Embryonic facial prominence (tissue), 1 donor: ENCODE results near the gene XPO6.

Experiments used
- DNase-seq: peaks from one replicate; pipeline ENCODE4 v3.0.0-alpha.2; 2016; ENCODE audit errors: extremely low spot score

Gene XPO6

GRCh38 chr16:28062847-28063521 is 148.8 kb downstream of the XPO6 start:
- no peak for DNase-seq

- no peak for DNase-seq
Measured at GRCh38 chr16:28062261-28062846, 149.4 kb downstream of the XPO6 start.

DNA sequence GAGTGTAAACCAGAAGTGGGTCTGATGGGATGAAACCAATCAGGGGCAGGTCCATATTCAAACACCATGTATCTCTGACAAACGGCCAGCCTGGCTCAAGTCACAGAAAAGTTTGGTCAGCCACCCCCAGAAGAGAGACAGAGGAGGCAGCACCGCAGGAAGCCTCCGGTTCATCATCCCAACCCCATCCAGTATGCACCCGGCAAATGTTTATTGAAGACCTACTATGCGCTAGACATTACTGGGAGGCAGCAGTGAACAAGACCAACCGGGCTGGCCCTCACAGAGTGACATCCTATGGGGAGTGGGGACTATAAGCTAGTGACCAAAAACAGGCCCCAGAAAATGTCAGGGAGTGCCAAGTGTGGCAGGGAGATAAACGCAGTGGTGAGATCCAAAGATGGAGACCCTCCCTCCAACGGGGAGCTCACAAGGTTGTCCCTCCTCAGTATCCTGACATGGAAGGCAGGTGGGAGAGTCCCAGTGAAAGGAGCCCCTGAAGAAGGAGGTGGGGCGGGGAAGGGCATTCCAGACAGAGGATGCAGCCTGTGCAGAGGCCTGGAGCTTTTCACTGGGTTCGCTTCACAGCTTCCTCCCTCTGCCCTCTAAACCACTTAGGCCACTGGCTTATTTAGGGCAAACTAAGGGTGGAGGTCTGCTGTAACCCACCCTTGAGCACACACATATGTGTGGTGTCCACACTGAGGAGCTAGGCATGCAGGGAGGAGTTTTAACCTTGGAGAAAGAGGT is 150.2 kb downstream of the XPO6 start:
- DNase-seq: no peak

DNA sequence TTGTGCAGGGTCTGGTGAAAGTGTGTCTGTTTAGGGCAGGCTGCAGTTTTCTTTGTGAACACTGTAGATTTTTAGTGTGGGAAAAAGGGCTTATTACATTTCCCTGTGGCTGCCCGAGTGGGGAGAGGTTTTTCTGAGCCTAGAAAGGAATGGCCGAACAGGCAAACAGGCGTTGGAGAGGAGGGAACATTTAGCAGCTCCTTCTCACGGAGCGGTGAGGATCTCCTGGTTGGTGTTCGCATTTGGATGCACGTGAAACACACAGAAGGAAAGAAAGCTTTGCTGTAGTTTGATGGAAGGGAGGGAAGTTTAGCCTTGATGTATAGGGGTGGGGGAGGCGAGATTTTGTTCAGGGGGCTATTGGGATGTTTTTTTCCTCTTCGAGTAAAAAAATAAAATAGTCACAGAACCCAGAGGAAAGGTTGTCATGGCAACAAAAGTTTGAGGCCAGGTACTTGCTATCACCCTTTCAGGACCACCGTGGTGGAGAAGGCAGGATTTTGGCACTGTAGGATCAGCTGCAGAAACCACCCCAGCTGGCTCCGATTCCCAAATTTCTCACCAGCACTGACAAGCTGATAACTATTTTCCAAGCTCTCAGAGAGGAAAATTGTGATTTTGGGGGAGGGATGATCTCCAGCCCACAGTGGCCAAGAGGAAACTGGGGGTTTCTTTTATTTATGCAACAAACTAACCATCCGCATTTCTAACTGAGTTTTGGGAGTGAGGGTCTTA is 151.8 kb downstream of the XPO6 start:
- DNase-seq: no peak

- no peak for DNase-seq
Measured at GRCh38 chr16:28058839-28059589, 152.8 kb downstream of the XPO6 start.

DNA sequence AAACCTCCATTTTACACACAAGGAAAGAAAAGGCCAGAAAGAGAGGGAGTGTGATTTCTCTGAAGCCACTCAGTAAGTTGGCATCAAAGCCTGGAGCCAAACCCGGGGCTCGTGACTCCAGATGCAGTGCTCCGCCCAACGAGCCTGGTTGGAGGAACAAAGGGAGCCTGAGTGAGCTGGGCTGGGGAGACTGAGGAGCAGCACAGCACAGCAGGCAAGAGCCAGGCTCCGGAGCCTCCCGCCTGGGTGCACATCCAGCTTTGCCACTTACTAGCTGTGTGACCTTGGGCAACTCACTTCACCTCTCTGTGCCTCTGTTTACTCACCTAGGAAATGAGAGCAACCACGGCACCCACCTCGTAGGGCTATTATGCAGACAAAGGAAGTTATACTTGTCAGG is 153.8 kb downstream of the XPO6 start:
- no peak for DNase-seq

GRCh38 chr16:28053461-28053860 is 158.3 kb downstream of the XPO6 start:
- DNase-seq: no peak

DNA sequence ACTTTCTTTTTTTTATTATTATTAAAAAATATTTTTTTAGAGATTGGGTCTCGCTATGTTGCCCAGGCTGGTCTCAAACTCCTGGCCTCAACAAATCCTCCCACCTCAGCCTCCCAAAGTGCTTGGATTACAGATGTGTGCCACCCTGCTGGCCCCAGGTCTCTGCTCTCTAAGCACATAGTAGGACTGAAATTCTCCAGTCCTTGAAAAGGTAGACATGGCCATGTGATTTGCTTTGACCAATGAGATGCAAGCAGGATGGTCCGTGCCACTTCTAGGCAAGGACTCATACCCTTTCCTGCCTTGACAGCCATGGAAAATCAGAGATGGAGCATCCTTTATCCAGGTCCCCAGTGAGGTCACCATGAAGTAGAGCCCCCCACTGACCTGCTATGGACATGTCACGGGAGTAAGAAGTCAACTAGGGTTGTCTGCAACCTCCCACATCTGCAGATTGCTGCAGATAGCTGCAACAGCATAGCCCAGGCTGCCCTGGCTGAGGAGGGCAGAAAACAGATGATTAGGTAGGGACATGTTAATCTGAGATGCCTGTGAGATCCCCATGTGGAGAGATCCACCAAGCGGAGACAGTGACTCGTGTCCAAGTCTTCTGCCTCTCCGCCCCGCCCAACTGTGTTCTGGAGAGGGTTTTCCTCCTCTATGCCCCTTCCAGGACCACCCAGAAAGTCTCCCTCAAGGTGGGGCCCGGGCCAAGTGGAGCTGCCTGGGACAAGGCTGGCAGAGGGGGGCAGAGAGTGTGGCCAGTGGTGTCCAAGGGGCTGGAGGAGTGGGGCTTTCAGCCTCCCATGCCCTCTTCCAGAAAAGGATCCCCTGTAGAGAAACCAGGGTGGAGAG is 159.3 kb downstream of the XPO6 start:
- no peak for DNase-seq

DNA sequence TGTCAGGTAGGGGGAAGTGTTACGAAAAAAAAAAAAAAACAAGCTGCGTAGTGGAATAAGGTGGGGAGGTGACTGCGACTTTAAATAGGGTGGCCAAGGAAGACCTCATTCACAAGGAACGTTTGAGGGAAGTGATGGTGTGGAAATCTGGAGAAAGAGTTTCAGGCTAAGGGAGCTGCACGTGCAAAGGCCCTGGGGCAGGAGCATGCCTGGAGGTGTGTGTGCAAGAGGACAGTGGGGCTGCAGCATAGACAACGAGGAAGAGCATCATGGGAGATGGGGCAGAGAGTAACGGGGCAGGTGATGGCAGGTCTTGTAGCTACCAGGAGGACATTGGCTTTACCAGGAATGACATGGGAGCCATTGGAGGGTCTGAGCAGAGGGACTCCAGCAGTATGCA is 160.3 kb downstream of the XPO6 start:
- DNase-seq: no peak
